Measurements from ENCODE around the gene SSC5D. TPM values are rescaled to one million over a fixed set of nuclear protein-coding genes. Genes with fewer than 3 reads are reported as not detected.

The SSC5D gene
- not detected for polyA plus RNA-seq

- peaks cover 0 to 8% of the 10 kb centered on the region in 2 donors for H3K4me1 Mint-ChIP-seq
- H3K36me3 Mint-ChIP-seq: no peaks in the 10 kb centered on the region
- H3K4me3 Mint-ChIP-seq: peak within 1 kb of the TSS in 1 of 5 donors; percentile 38
- H3K9me3 Mint-ChIP-seq: no peaks in the 10 kb centered on the region
- H3K27me3 Mint-ChIP-seq (ENCODE audit: low read depth in 3 of 3): peaks cover 2 to 8% (median 3%) of the 10 kb centered on the region in 3 donors
- H3K27ac Mint-ChIP-seq: peak within 1 kb of the TSS in 5 of 6 donors; percentile 51 to 68 (median 64)
- DNase-seq: no peak
These were observed at the start of gene SSC5D for GRCh38 chr19:55487924-55488687. SSC5D (plus strand) TSS chr19:55488436; CDS start chr19:55488590, 154 bp downstream.

- H3K36me3 Mint-ChIP-seq: peaks cover 0 to 4% (median 0%) of the 10 kb centered on the region in 3 donors
- H3K27ac Mint-ChIP-seq: no peak overlapping the region
- no peak for DNase-seq
- H3K4me3 Mint-ChIP-seq: peak overlapping the region in 1 of 5 donors; percentile 12
- no peaks in the 10 kb centered on the region for H3K9me3 Mint-ChIP-seq
- peaks cover 25 to 46% (median 27%) of the 10 kb centered on the region in 3 donors for H3K27me3 Mint-ChIP-seq (ENCODE audit: low read depth in 3 of 3)
- peaks cover 16 to 18% of the 10 kb centered on the region in 2 donors for H3K4me1 Mint-ChIP-seq
These were observed 49.2 kb upstream of the SSC5D start for GRCh38 chr19:55439052-55439451.

GRCh38 chr19:55440411-55441105, 47.7 kb upstream of the SSC5D start:
- Mint-ChIP-seq H3K4me1 (peaks cover 16 to 18% of the 10 kb centered on the region in 2 donors), H3K4me3 (peak overlapping the region; percentile 15 to 66 (median 51)), H3K27ac (peak overlapping the region in 1 of 6 donors; percentile 28), H3K9me3 (peaks cover 0 to 2% (median 0%) of the 10 kb centered on the region in 6 donors), H3K36me3 (peaks cover 0 to 4% (median 3%) of the 10 kb centered on the region in 3 donors), H3K27me3 (ENCODE audit: low read depth in 3 of 3) (peaks cover 29 to 52% (median 33%) of the 10 kb centered on the region in 3 donors)
- DNase-seq: peak in 1 of 3 donors; percentile 17

- peaks cover 29 to 55% (median 33%) of the 10 kb centered on the region in 3 donors for H3K27me3 Mint-ChIP-seq (ENCODE audit: low read depth in 3 of 3)
- peaks cover 16 to 18% of the 10 kb centered on the region in 2 donors for H3K4me1 Mint-ChIP-seq
- no peak for DNase-seq
- H3K4me3 Mint-ChIP-seq: peak overlapping the region; percentile 16 to 66 (median 51)
- H3K27ac Mint-ChIP-seq: peak overlapping the region in 2 of 6 donors; percentile 25 to 33
- H3K9me3 Mint-ChIP-seq: peaks cover 0 to 2% (median 0%) of the 10 kb centered on the region in 6 donors
- H3K36me3 Mint-ChIP-seq: peaks cover 0 to 4% (median 3%) of the 10 kb centered on the region in 3 donors
These were observed 46.9 kb upstream of the SSC5D start for GRCh38 chr19:55441319-55441691.

GRCh38 chr19:55441692-55442321, 46.4 kb upstream of the SSC5D start:
- H3K4me1 Mint-ChIP-seq: peaks cover 16 to 18% of the 10 kb centered on the region in 2 donors
- H3K4me3 Mint-ChIP-seq: peak overlapping the region; percentile 5 to 54 (median 29)
- peaks cover 0 to 2% (median 0%) of the 10 kb centered on the region in 6 donors for H3K9me3 Mint-ChIP-seq
- peaks cover 26 to 55% (median 33%) of the 10 kb centered on the region in 3 donors for H3K27me3 Mint-ChIP-seq (ENCODE audit: low read depth in 3 of 3)
- H3K27ac Mint-ChIP-seq: peak overlapping the region in 1 of 6 donors; percentile 25
- H3K36me3 Mint-ChIP-seq: peaks cover 0 to 4% (median 3%) of the 10 kb centered on the region in 3 donors
- DNase-seq: no peak

GRCh38 chr19:55442372-55442961, 45.8 kb upstream of the SSC5D start:
- H3K4me3 Mint-ChIP-seq: no peak overlapping the region
- H3K27ac Mint-ChIP-seq: no peak overlapping the region

GRCh38 chr19:55443045-55443823, 45.0 kb upstream of the SSC5D start, which contains the start of gene SHISA7:
SHISA7 (minus strand) TSS chr19:55443300; CDS start chr19:55442863, 437 bp downstream.
- DNase-seq: no peak
- H3K27ac Mint-ChIP-seq: no peak within 1 kb of the TSS

More at GRCh38 chr19:55442372-55442961, 45.8 kb upstream of the SSC5D start:
- Mint-ChIP-seq H3K27me3 (ENCODE audit: low read depth in 3 of 3) (peaks cover 22 to 51% (median 33%) of the 10 kb centered on the region in 3 donors), H3K9me3 (peaks cover 0 to 2% (median 0%) of the 10 kb centered on the region in 6 donors), H3K36me3 (peaks cover 0 to 4% (median 3%) of the 10 kb centered on the region in 3 donors), H3K4me1 (peaks cover 16 to 18% of the 10 kb centered on the region in 2 donors)
- no peak for DNase-seq

GRCh38 chr19:55443824-55444480, 44.3 kb upstream of the SSC5D start:
- Mint-ChIP-seq H3K9me3 (peaks cover 0 to 2% (median 0%) of the 10 kb centered on the region in 6 donors), H3K4me1 (peaks cover 16 to 18% of the 10 kb centered on the region in 2 donors), H3K4me3 (no peak overlapping the region), H3K27ac (peak overlapping the region in 1 of 6 donors; percentile 69), H3K36me3 (peaks cover 0 to 4% (median 3%) of the 10 kb centered on the region in 3 donors), H3K27me3 (ENCODE audit: low read depth in 3 of 3) (peaks cover 22 to 46% (median 33%) of the 10 kb centered on the region in 3 donors)
- no peak for DNase-seq

More at GRCh38 chr19:55443045-55443823, 45.0 kb upstream of the SSC5D start, which contains the start of gene SHISA7:
- Mint-ChIP-seq H3K9me3 (peaks cover 0 to 2% (median 0%) of the 10 kb centered on the region in 6 donors), H3K4me3 (no peak within 1 kb of the TSS), H3K36me3 (peaks cover 0 to 4% (median 3%) of the 10 kb centered on the region in 3 donors), H3K4me1 (peaks cover 16 to 18% of the 10 kb centered on the region in 2 donors), H3K27me3 (ENCODE audit: low read depth in 3 of 3) (peaks cover 22 to 51% (median 33%) of the 10 kb centered on the region in 3 donors)

GRCh38 chr19:55444646-55445045, 43.6 kb upstream of the SSC5D start:
- DNase-seq: no peak
- H3K9me3 Mint-ChIP-seq: peaks cover 0 to 2% (median 0%) of the 10 kb centered on the region in 6 donors
- H3K36me3 Mint-ChIP-seq: peaks cover 0 to 4% (median 3%) of the 10 kb centered on the region in 3 donors
- H3K4me3 Mint-ChIP-seq: peak overlapping the region in 1 of 5 donors; percentile 38
- peaks cover 16 to 18% of the 10 kb centered on the region in 2 donors for H3K4me1 Mint-ChIP-seq
- H3K27me3 Mint-ChIP-seq (ENCODE audit: low read depth in 3 of 3): peaks cover 20 to 40% (median 33%) of the 10 kb centered on the region in 3 donors
- H3K27ac Mint-ChIP-seq: no peak overlapping the region

GRCh38 chr19:55446060-55446459, 42.2 kb upstream of the SSC5D start:
- no peak overlapping the region for H3K4me3 Mint-ChIP-seq
- peaks cover 20 to 30% (median 27%) of the 10 kb centered on the region in 3 donors for H3K27me3 Mint-ChIP-seq (ENCODE audit: low read depth in 3 of 3)
- peaks cover 0 to 2% (median 0%) of the 10 kb centered on the region in 6 donors for H3K9me3 Mint-ChIP-seq
- no peak overlapping the region for H3K27ac Mint-ChIP-seq
- no peak for DNase-seq
- H3K4me1 Mint-ChIP-seq: peaks cover 13 to 14% of the 10 kb centered on the region in 2 donors
- peaks cover 0 to 4% (median 3%) of the 10 kb centered on the region in 3 donors for H3K36me3 Mint-ChIP-seq

- peaks cover 14 to 24% (median 20%) of the 10 kb centered on the region in 3 donors for H3K27me3 Mint-ChIP-seq (ENCODE audit: low read depth in 3 of 3)
- peaks cover 0 to 2% (median 0%) of the 10 kb centered on the region in 6 donors for H3K9me3 Mint-ChIP-seq
- DNase-seq: no peak
- H3K27ac Mint-ChIP-seq: no peak overlapping the region
- H3K36me3 Mint-ChIP-seq: peaks cover 0 to 3% (median 0%) of the 10 kb centered on the region in 3 donors
- H3K4me3 Mint-ChIP-seq: no peak overlapping the region
- peaks cover 6 to 11% of the 10 kb centered on the region in 2 donors for H3K4me1 Mint-ChIP-seq
These were observed 40.6 kb upstream of the SSC5D start for GRCh38 chr19:55447421-55448174.
